GM12891 (cell line): Measurements from ENCODE around the gene DHRS3.

Source experiments
- PAX5 ChIP-seq: IDR thresholded peaks from 2 replicates; pipeline ENCODE4 v1.6.1; 2011; ENCODE audit warnings: low read length, moderate library complexity, mild to moderate bottlenecking; ENCODE audit not compliant: insufficient read depth, severe bottlenecking
- POLR2A ChIP-seq: IDR thresholded peaks from 2 replicates; pipeline ENCODE4 v1.6.1; 2011; ENCODE audit warnings: low read depth, low read length, control low read depth
- POLR2AphosphoS5 ChIP-seq: IDR thresholded peaks from 2 replicates; pipeline ENCODE4 v1.6.1; 2011; ENCODE audit warnings: low read depth, low read length, control low read depth
- SPI1 ChIP-seq: IDR thresholded peaks from 2 replicates; pipeline ENCODE4 v1.6.1; 2011; ENCODE audit warnings: low read depth, low read length, control low read depth
- TAF1 ChIP-seq: IDR thresholded peaks from 2 replicates; pipeline ENCODE4 v1.6.1; 2011; ENCODE audit warnings: low read depth, low read length, control low read depth

DNA sequence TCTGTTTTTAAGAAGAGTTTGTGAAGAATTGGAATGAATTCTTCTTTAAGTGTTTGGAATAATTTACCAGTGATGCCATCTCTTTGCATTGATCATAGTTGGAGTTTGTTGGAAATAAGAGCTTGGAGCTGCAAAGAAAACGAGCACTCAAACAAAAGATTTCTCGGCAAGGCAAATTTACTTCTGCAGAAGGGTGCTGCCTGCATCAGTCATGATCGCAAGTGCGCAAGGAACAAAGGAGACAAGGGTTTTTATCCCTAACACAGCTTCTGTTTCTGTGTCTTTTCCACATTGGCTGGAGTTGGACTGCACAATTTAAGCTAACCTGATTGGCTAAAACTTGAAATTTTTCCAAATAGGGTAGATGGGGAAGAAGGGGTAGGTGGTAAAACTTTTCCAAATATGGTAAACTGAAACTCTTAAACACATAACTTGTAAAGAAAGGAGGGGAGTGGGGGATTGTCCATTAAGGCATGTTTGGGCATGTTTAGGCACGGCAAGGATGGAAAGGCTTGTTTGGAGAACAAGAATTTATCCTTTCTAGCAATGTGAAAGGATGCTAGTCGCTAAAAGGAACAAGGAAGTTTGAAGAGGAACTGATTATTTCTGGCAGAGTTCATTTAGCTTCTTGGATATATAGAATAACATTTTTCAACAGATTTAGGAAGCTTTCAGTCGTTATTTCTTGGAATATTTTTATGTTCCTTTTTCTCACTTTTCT lies 22.4 kb upstream of the DHRS3 start:
- TF ChIP-seq TAF1 (no peak), POLR2AphosphoS5 (no peak), SPI1 (no peak), POLR2A (no peak), PAX5 (no peak)
